HepG2 (cell line): ENCODE measurements around the gene FNDC10. TPM values are rescaled to one million over a fixed set of nuclear protein-coding genes. Genes with fewer than 3 reads are reported as not detected.

Source experiments
- ATAC-seq: fragments of 200-7000 bp; cut with Tn5 transposase; 3 replicates; pipeline ENCODE4 v1.9.1; 2020; ENCODE audit warnings: mild to moderate bottlenecking, moderate library complexity
- BruUV-seq: library from RNA; stranded (reverse); fragments of 400-500 nt; replicated peaks from 2 replicates; lab custom pipeline; 2021; lab: Mats Ljungman, UMichigan
- CTCF ChIA-PET: fragments of 300-600 bp; formaldehyde crosslinking; extraction: SDS; loops from one replicate; lab custom pipeline; 2021; ENCODE audit warnings: low total read pairs, inconsistent platforms, low intra/inter-chr PET ratio; lab: Yijun Ruan, JAX
- POLR2A ChIA-PET: fragments of 350-600 bp; sonication (Branson Sonifier 250); formaldehyde crosslinking; loops from one replicate; lab custom pipeline; 2020; ENCODE audit warnings: antibody characterized with exemption, inconsistent platforms; lab: Yijun Ruan, JAX
- DNase-seq: peaks from one replicate; pipeline ENCODE4 v3.0.0-alpha.2; 2015; ENCODE audit warnings: low spot score
- FAIRE-seq: peaks from 3 replicates; lab custom pipeline; 2011; peaks lifted over from hg19 to GRCh38; lab: Jason Lieb, UNC
- H2AFZ ChIP-seq: one replicate; pipeline ENCODE4 v1.6.1; 2011; ENCODE audit warnings: low read length, inconsistent platforms
- H3K27ac ChIP-seq: fragments of 300-600 bp; 3 replicates; pipeline ENCODE4 v1.8.0; 2011; ENCODE audit warnings: mixed run types, mild to moderate bottlenecking, mixed read lengths, low read length, inconsistent platforms; ENCODE audit not compliant: insufficient read depth; ENCODE audit errors: extremely low read length
- H3K27me3 ChIP-seq, 2 experiments: fragments of 200-600 bp in 1 of 2; 2 replicates in 1 of 2; 3 replicates in 1 of 2; pipeline versions ENCODE4 v1.6.0 to v1.8.0; 2011; ENCODE audit warnings: low read length in 2 of 2, mild to moderate bottlenecking in 2 of 2, moderate library complexity in 2 of 2, inconsistent platforms in 1 of 2; ENCODE audit not compliant: insufficient read depth in 2 of 2, control insufficient read depth in 1 of 2
- H3K36me3 ChIP-seq, 2 experiments: fragments of 200-600 bp in 1 of 2; replicated peaks in 1 of 2; 2 replicates in 1 of 2; 3 replicates in 1 of 2; pipeline versions ENCODE4 v1.5.1 to v1.8.0; 2011; ENCODE audit warnings: low read length in 2 of 2, inconsistent platforms in 1 of 2; ENCODE audit not compliant: insufficient read depth in 2 of 2, control insufficient read depth in 1 of 2
- H3K4me1 ChIP-seq: 2 replicates; pipeline ENCODE4 v1.5.1; 2012; ENCODE audit warnings: low read length, inconsistent platforms; ENCODE audit not compliant: insufficient read depth
- H3K4me2 ChIP-seq: 2 replicates; pipeline ENCODE4 v1.6.0; 2011; ENCODE audit warnings: low read depth, low read length, inconsistent platforms
- H3K4me3 ChIP-seq, 3 experiments: fragments of 200-600 bp in 1 of 3; sonication (generic), shearing (Covaris generic) in 1 of 3; replicated peaks in 1 of 3; 2 replicates each; pipeline ENCODE4 v1.5.1; 2011 to 2016; ENCODE audit warnings: low read length in 3 of 3, inconsistent platforms in 2 of 3, low read depth in 2 of 3, mild to moderate bottlenecking in 2 of 3, control low read depth in 1 of 3, mixed read lengths in 1 of 3; ENCODE audit not compliant: insufficient read depth in 1 of 3
- H3K79me2 ChIP-seq: one replicate; pipeline ENCODE4 v1.6.1; 2011; ENCODE audit warnings: low read length, inconsistent platforms; ENCODE audit not compliant: insufficient read depth
- H3K9ac ChIP-seq: 2 replicates; pipeline ENCODE4 v1.6.0; 2011; ENCODE audit warnings: mild to moderate bottlenecking, low read depth, low read length, inconsistent platforms; ENCODE audit not compliant: insufficient read depth
- H3K9me3 ChIP-seq: 2 replicates; pipeline ENCODE4 v1.5.1; 2012; ENCODE audit warnings: mild to moderate bottlenecking, low read length
- H4K20me1 ChIP-seq: 2 replicates; pipeline ENCODE4 v1.6.0; 2011; ENCODE audit warnings: inconsistent platforms, mild to moderate bottlenecking, low read length, moderate library complexity; ENCODE audit not compliant: insufficient read depth
- BRCA1 ChIP-seq: sonication (generic); formaldehyde crosslinking; IDR thresholded peaks from 2 replicates; pipeline ENCODE4 v1.4.0; 2020; ENCODE audit warnings: missing genetic modification reagents
- GABPB1 ChIP-seq: IDR thresholded peaks from 2 replicates; pipeline ENCODE4 v1.6.1; 2016; ENCODE audit warnings: mild to moderate bottlenecking, missing genetic modification reagents, moderate library complexity, missing compliant biosample characterization
- MTF1 ChIP-seq: sonication (generic); formaldehyde crosslinking; IDR thresholded peaks from 2 replicates; pipeline ENCODE4 v1.5.0; 2020; ENCODE audit warnings: missing genetic modification reagents
- MYC ChIP-seq: sonication (generic); formaldehyde crosslinking; IDR thresholded peaks from 2 replicates; pipeline ENCODE4 v1.9.0; 2021; ENCODE audit warnings: missing genetic modification reagents, borderline replicate concordance
- PHF8 ChIP-seq: sonication (generic); formaldehyde crosslinking; IDR thresholded peaks from 2 replicates; pipeline ENCODE4 v1.5.0; 2020; ENCODE audit warnings: missing genetic modification reagents
- SIX4 ChIP-seq: sonication (generic); formaldehyde crosslinking; IDR thresholded peaks from 2 replicates; pipeline ENCODE4 v1.4.0; 2020; ENCODE audit warnings: missing genetic modification reagents
- TCF7 ChIP-seq: sonication (generic); IDR thresholded peaks from 2 replicates; pipeline ENCODE4 v1.6.1; 2016; ENCODE audit warnings: antibody characterized with exemption, low read depth
- UBTF ChIP-seq: sonication (generic); formaldehyde crosslinking; IDR thresholded peaks from 2 replicates; pipeline ENCODE4 v1.4.0; 2020; ENCODE audit warnings: mild to moderate bottlenecking, missing genetic modification reagents
- ZFX ChIP-seq: sonication (generic); formaldehyde crosslinking; IDR thresholded peaks from 2 replicates; pipeline ENCODE4 v1.4.0; 2020; ENCODE audit warnings: mild to moderate bottlenecking, low read depth, missing genetic modification reagents, moderate library complexity
- ZFY ChIP-seq: sonication (generic); formaldehyde crosslinking; IDR thresholded peaks from 2 replicates; pipeline ENCODE4 v1.4.0; 2020; ENCODE audit warnings: missing genetic modification reagents
- ZNF296 ChIP-seq: sonication (generic); formaldehyde crosslinking; conservative IDR thresholded peaks from 2 replicates; pipeline ENCODE4 v1.5.0; 2020; ENCODE audit warnings: mild to moderate bottlenecking, missing genetic modification reagents
- ZNF770 ChIP-seq: sonication (generic); formaldehyde crosslinking; IDR thresholded peaks from 2 replicates; pipeline ENCODE4 v1.5.0; 2020; ENCODE audit warnings: mild to moderate bottlenecking, missing genetic modification reagents
- ZNF777 ChIP-seq: sonication (generic); formaldehyde crosslinking; IDR thresholded peaks from 2 replicates; pipeline ENCODE4 v1.4.0; 2020; ENCODE audit warnings: missing genetic modification reagents
- WGBS: methylation state at CpG from one replicate; pipeline ENCODE4 v1.1.6; 2017; ENCODE audit warnings: low lambda C conversion rate; 5-methylcytosine and 5-hydroxymethylcytosine counted together
- in situ Hi-C: cut with HindIII; loops from 2 replicates; pipeline ENCODE4 v1.10.0; 2017; ENCODE audit warnings: low pct_unique_long_range_greater_than_20kb; ENCODE audit not compliant: extremely low pct_ligation_motif_present
- intact Hi-C: fragments of 100-400 bp; cut with micrococcal nuclease; formaldehyde crosslinking; loops from one replicate; pipeline ENCODE4 v1.10.0; 2022; ENCODE audit not compliant: unreplicated experiment
- polyA plus RNA-seq, 8 experiments: library from polyadenylated mRNA; depleted of rRNA in 3 of 8; stranded (reverse) in 7 of 8; unstranded in 1 of 8; fragments of >200 nt; fragmentation: Illumina TruSeq in 4 of 8; extraction: Trizol in 4 of 8; gene quantifications; 2 replicates each; pipeline versions ENCODE4 v1.2.1 to v1.2.3, GENCODE V29; 2011 to 2016; ENCODE audit warnings: low read depth in 4 of 8, missing spikeins in 1 of 8, mixed read lengths in 1 of 8; ENCODE audit not compliant: insufficient read depth in 1 of 8
- total RNA-seq, 5 experiments: library from RNA; depleted of rRNA; stranded (reverse); fragments of >200 nt; fragmentation: Illumina TruSeq; extraction: Trizol; gene quantifications; 2 replicates each; pipeline ENCODE4 v1.2.3, GENCODE V29; 2016; ENCODE audit warnings: low read depth in 1 of 5
- TF ChIP-seq, protein P1 (sequence below): sonication (generic); formaldehyde crosslinking; IDR thresholded peaks from 2 replicates; pipeline ENCODE4 v1.5.1; 2020; ENCODE audit warnings: mild to moderate bottlenecking, missing genetic modification reagents, moderate library complexity

The FNDC10 gene
- total and polyA plus RNA-seq, 2 of the 13 experiments (the other 11 are each of a cell fraction or from before 2014, with no cell fraction given): 2.2 to 2.5 TPM

DNA sequence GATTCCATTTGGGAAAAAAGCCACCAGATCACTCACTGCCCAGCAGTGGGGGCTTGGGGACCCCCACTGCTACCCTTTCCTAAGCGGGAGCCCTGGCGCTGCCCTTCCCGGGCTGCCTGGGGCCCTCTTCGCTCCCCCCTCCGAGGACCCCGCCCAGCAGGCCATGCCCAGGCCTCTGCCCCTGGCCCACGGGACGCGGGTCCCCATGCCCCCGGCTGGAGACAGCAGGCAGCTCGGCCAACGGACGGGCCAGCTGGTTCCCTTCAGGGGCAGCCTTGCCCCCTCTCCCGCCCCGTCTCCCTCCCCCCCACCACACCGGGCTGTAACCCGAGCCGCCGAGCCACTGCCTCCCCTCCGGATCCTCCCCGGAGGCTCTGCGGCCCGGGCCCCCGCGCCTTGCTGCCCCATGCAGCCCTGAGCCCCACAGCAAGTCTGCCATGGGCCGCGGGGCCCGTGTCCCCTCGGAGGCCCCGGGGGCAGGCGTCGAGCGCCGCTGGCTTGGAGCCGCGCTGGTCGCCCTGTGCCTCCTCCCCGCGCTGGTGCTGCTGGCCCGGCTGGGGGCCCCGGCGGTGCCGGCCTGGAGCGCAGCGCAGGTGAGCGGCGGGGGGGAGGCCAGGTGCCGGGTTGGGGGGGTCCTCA lies 32.0 kb upstream of the FNDC10 start, which contains the start of gene MMP23B:
Gene MMP23B (plus strand): TSS at position 392 of the 639 bp plus-strand sequence. CDS start 46 bp downstream, at position 438.
- in situ Hi-C loops (no loop called here), intact Hi-C loops (no loop called here)
- ChIA-PET CTCF (no interaction called here), POLR2A (no interaction called here)
- peak; percentile 43 for ATAC-seq
- Histone ChIP-seq H3K36me3 (peaks cover 0 to 2% of the 10 kb centered on the region in 2 experiments; a peak in 1 of 5 replicates), H3K4me3 (peak within 1 kb of the TSS; percentile 12 to 63 (median 43); a peak in 4 of 6 replicates), H3K27me3 (no peaks in the 10 kb centered on the region), H4K20me1 (no peaks in the 10 kb centered on the region), H3K79me2 (no peaks in the 10 kb centered on the region), H3K27ac (no peak within 1 kb of the TSS), H3K4me2 (peak within 1 kb of the TSS; percentile 70), H3K4me1 (no peaks in the 10 kb centered on the region), H3K9me3 (no peaks in the 10 kb centered on the region), H2AFZ (no peak within 1 kb of the TSS), H3K9ac (peak within 1 kb of the TSS; percentile 49; the same call in 1 of the 2 replicates)
- no peak for FAIRE-seq
- BruUV-seq: no TSS peak
- 13% methylated on average over 6 of the region's 48 CpGs for WGBS
- no peak for DNase-seq
- TF ChIP-seq SIX4 (CRISPR knock-in tag) (peak; percentile 66; the same call in 1 of the 2 replicates), TCF7 (no peak), BRCA1 (CRISPR knock-in tag) (no peak), ZFY (CRISPR knock-in tag) (peak; percentile 41; the same call in 1 of the 2 replicates), PHF8 (CRISPR knock-in tag) (peak; percentile 33; the same call in 1 of the 2 replicates), UBTF (CRISPR knock-in tag) (peak; percentile 50; the same call in 1 of the 2 replicates), MTF1 (CRISPR knock-in tag) (no peak), GABPB1 (peak; percentile 21; the same call in 1 of the 2 replicates), ZNF777 (0 out of 2 replicates have a peak, but pooled peaks have one; percentile 29), ZNF296 (no peak), MYC (0 out of 2 replicates have a peak, but pooled peaks have one; percentile 24), ZFX (CRISPR knock-in tag) (peak; percentile 59; the same call in 1 of the 2 replicates), ZNF770 (CRISPR knock-in tag) (peak; percentile 92)
- TF ChIP-seq, protein P1, sequence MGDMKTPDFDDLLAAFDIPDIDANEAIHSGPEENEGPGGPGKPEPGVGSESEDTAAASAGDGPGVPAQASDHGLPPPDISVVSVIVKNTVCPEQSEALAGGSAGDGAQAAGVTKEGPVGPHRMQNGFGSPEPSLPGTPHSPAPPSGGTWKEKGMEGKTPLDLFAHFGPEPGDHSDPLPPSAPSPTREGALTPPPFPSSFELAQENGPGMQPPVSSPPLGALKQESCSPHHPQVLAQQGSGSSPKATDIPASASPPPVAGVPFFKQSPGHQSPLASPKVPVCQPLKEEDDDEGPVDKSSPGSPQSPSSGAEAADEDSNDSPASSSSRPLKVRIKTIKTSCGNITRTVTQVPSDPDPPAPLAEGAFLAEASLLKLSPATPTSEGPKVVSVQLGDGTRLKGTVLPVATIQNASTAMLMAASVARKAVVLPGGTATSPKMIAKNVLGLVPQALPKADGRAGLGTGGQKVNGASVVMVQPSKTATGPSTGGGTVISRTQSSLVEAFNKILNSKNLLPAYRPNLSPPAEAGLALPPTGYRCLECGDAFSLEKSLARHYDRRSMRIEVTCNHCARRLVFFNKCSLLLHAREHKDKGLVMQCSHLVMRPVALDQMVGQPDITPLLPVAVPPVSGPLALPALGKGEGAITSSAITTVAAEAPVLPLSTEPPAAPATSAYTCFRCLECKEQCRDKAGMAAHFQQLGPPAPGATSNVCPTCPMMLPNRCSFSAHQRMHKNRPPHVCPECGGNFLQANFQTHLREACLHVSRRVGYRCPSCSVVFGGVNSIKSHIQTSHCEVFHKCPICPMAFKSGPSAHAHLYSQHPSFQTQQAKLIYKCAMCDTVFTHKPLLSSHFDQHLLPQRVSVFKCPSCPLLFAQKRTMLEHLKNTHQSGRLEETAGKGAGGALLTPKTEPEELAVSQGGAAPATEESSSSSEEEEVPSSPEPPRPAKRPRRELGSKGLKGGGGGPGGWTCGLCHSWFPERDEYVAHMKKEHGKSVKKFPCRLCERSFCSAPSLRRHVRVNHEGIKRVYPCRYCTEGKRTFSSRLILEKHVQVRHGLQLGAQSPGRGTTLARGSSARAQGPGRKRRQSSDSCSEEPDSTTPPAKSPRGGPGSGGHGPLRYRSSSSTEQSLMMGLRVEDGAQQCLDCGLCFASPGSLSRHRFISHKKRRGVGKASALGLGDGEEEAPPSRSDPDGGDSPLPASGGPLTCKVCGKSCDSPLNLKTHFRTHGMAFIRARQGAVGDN: peak; percentile 49
